ENCODE data around the gene EDA. TPM values are rescaled to one million over a fixed set of nuclear protein-coding genes. Genes with fewer than 3 reads are reported as not detected.

Gene EDA
- total RNA-seq, 2 experiments from 2014 or later, result 1.8 to 3.9 TPM

DNA sequence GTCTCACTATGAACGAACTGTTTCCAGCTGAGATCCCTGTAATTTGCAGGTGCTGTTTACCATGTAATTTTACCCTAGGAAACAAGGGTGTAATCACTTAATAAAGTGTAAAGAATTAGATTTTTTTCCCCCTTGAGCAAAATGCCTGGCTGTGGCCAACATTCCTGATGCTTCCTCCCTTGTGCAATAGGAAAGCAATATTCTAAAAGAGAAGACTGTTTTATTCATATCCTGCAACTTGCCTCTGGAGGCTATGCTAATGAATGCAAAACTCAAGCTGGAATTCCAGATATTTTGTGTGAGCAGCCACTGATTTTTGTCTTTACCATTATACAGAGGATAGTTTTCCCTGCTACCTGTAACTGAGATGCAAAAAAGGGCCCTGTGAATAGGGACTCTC, 335.8 kb downstream of the EDA start:
- intact Hi-C loops (cut with micrococcal nuclease; ENCODE audit: unreplicated experiment), result no loop called here
- TF ChIP-seq CTCF (conservative IDR thresholded peaks at IDR 0.05; ENCODE audit: low read length) (no peak), EZH2phosphoT487 (IDR thresholded peaks at IDR 0.05; ENCODE audit: borderline replicate concordance, low read depth, low read length) (no peak)
- Histone ChIP-seq H3K36me3 (ENCODE audit: insufficient read depth, low read length) (no peaks in the 10 kb centered on the region), H3K4me1 (ENCODE audit: insufficient read depth, low read length, poor library complexity, severe bottlenecking) (no peaks in the 10 kb centered on the region), H2AFZ (ENCODE audit: low read length) (no peak overlapping the region), H3K4me3 (ENCODE audit: low read depth, low read length, poor library complexity, severe bottlenecking) (no peak overlapping the region), H4K20me1 (ENCODE audit: insufficient read depth, low read length) (no peaks in the 10 kb centered on the region), H3K9me3 (ENCODE audit: low read length) (no peaks in the 10 kb centered on the region), H3K9me2 (ENCODE audit: insufficient read depth, low read length) (no peaks in the 10 kb centered on the region), H3K79me2 (ENCODE audit: insufficient read depth, low read depth, low read length) (no peaks in the 10 kb centered on the region), H3K27ac (ENCODE audit: low read depth, low read length, poor library complexity, severe bottlenecking) (no peak overlapping the region), H3K4me2 (ENCODE audit: low read length) (no peak overlapping the region)
- ChIA-PET CTCF (ENCODE audit: unreplicated experiment) (no interaction called here), POLR2A (no interaction called here)
- no peak for DNase-seq (ENCODE audit: low spot score)
- BruUV-seq (replicated peaks), result no TSS peak

GRCh38 chrX:69959712-69960111, 343.8 kb downstream of the EDA start:
- CTCF ChIA-PET (ENCODE audit: unreplicated experiment), result no interaction called here
- POLR2A ChIA-PET, result no interaction called here
- Histone ChIP-seq H3K36me3 (ENCODE audit: insufficient read depth, low read length) (no peaks in the 10 kb centered on the region), H3K27ac (ENCODE audit: low read depth, low read length, poor library complexity, severe bottlenecking) (no peak overlapping the region), H3K9me2 (ENCODE audit: insufficient read depth, low read length) (no peaks in the 10 kb centered on the region), H2AFZ (ENCODE audit: low read length) (no peak overlapping the region), H3K4me2 (ENCODE audit: low read length) (no peak overlapping the region), H3K4me1 (ENCODE audit: insufficient read depth, low read length, poor library complexity, severe bottlenecking) (no peaks in the 10 kb centered on the region), H3K9me3 (ENCODE audit: low read length) (no peaks in the 10 kb centered on the region), H3K4me3 (ENCODE audit: low read depth, low read length, poor library complexity, severe bottlenecking) (no peak overlapping the region), H3K79me2 (ENCODE audit: insufficient read depth, low read depth, low read length) (no peaks in the 10 kb centered on the region), H4K20me1 (ENCODE audit: insufficient read depth, low read length) (no peaks in the 10 kb centered on the region)
- TF ChIP-seq CTCF (conservative IDR thresholded peaks at IDR 0.05; ENCODE audit: low read length) (no peak), EZH2phosphoT487 (IDR thresholded peaks at IDR 0.05; ENCODE audit: borderline replicate concordance, low read depth, low read length) (no peak)
- DNase-seq (ENCODE audit: low spot score), result no peak
- no TSS peak for BruUV-seq (replicated peaks)
- intact Hi-C loops (cut with micrococcal nuclease; ENCODE audit: unreplicated experiment), result no loop called here

- ChIA-PET POLR2A (no interaction called here), CTCF (ENCODE audit: unreplicated experiment) (no interaction called here)
- H3K4me1 ChIP-seq (ENCODE audit: insufficient read depth, low read length, poor library complexity, severe bottlenecking), result no peaks in the 10 kb centered on the region
- no peaks in the 10 kb centered on the region for H3K79me2 ChIP-seq (ENCODE audit: insufficient read depth, low read depth, low read length)
- no peaks in the 10 kb centered on the region for H3K9me3 ChIP-seq (ENCODE audit: low read length)
- no peak overlapping the region for H3K4me3 ChIP-seq (ENCODE audit: low read depth, low read length, poor library complexity, severe bottlenecking)
- DNase-seq (ENCODE audit: low spot score), result no peak
- TF ChIP-seq CTCF (conservative IDR thresholded peaks at IDR 0.05; ENCODE audit: low read length), result no peak
- TF ChIP-seq EZH2phosphoT487 (IDR thresholded peaks at IDR 0.05; ENCODE audit: borderline replicate concordance, low read depth, low read length), result no peak
- no peak overlapping the region for H2AFZ ChIP-seq (ENCODE audit: low read length)
- intact Hi-C loops (cut with micrococcal nuclease; ENCODE audit: unreplicated experiment), result no loop called here
- BruUV-seq (replicated peaks), result no TSS peak
- H3K9me2 ChIP-seq (ENCODE audit: insufficient read depth, low read length), result no peaks in the 10 kb centered on the region
- no peak overlapping the region for H3K27ac ChIP-seq (ENCODE audit: low read depth, low read length, poor library complexity, severe bottlenecking)
- H3K4me2 ChIP-seq (ENCODE audit: low read length), result no peak overlapping the region
- H3K36me3 ChIP-seq (ENCODE audit: insufficient read depth, low read length), result no peaks in the 10 kb centered on the region
- no peaks in the 10 kb centered on the region for H4K20me1 ChIP-seq (ENCODE audit: insufficient read depth, low read length)
Measured at GRCh38 chrX:69961365-69962072, 345.6 kb downstream of the EDA start.

Measured in OCI-LY7 (cell line).